K562 (cell line): ENCODE measurements around the gene PRPF6. TPM values are rescaled to one million over a fixed set of nuclear protein-coding genes. Genes with fewer than 3 reads are reported as not detected.
A peak's percentile ranks its signal among the peaks of the same experiment; 100 is the strongest.

ENCODE experiments used
- ATAC-seq: fragments of 200-7000 bp; cut with Tn5 transposase; 3 replicates; pipeline ENCODE4 v1.9.1; 2020; ENCODE audit warnings: moderate library complexity
- BruUV-seq: library from RNA; stranded (reverse); fragments of 400-500 nt; replicated peaks from 2 replicates; lab custom pipeline; 2021; lab: Mats Ljungman, UMichigan
- CTCF ChIA-PET: fragments of 300-600 bp; formaldehyde crosslinking; extraction: SDS; loops from one replicate; lab custom pipeline; 2021; ENCODE audit warnings: low intra/inter-chr PET ratio; lab: Yijun Ruan, JAX
- POLR2A ChIA-PET: fragments of 300-600, 350-650 bp; sonication (Branson Sonifier 250); formaldehyde crosslinking; extraction: SDS; loops from one replicate; lab custom pipeline; 2021; ENCODE audit warnings: antibody characterized with exemption, inconsistent platforms; lab: Yijun Ruan, JAX
- DNase-seq, 4 experiments: peaks; one replicate each; pipeline versions ENCODE4 v3.0.0 to v3.0.0-alpha.2; 2011 to 2018; ENCODE audit warnings: low spot score in 3 of 4, mixed read lengths in 3 of 4; ENCODE audit errors: extremely low read depth in 1 of 4
- FAIRE-seq: peaks from 2 replicates; lab custom pipeline; 2011; peaks lifted over from hg19 to GRCh38; lab: Jason Lieb, UNC
- H2AFZ ChIP-seq: 2 replicates; pipeline ENCODE4 v1.6.0; 2011; ENCODE audit warnings: low read depth, low read length, control low read depth, inconsistent platforms
- H3K27ac ChIP-seq: fragments of 200-600 bp; 3 replicates; pipeline ENCODE4 v1.8.0; 2011; ENCODE audit warnings: low read depth, mild to moderate bottlenecking, control low read depth, inconsistent platforms, low read length, moderate library complexity, mixed read lengths; ENCODE audit errors: extremely low read depth
- H3K27me3 ChIP-seq, 2 experiments: fragments of 300-600 bp in 1 of 2; 2 replicates in 1 of 2; 3 replicates in 1 of 2; pipeline versions ENCODE4 v1.6.0 to v1.8.0; 2011; ENCODE audit warnings: inconsistent platforms in 2 of 2, low read length in 2 of 2, mild to moderate bottlenecking in 1 of 2, mixed read lengths in 1 of 2, moderate library complexity in 1 of 2; ENCODE audit not compliant: control insufficient read depth in 2 of 2, insufficient read depth in 2 of 2
- H3K36me3 ChIP-seq: fragments of 300-600 bp; 3 replicates; pipeline ENCODE4 v1.8.0; 2011; ENCODE audit warnings: mild to moderate bottlenecking, low read length, inconsistent platforms; ENCODE audit not compliant: control insufficient read depth, insufficient read depth
- H3K4me1 ChIP-seq, 2 experiments: fragments of 200-600 bp in 1 of 2; replicated peaks in 1 of 2; 2 replicates in 1 of 2; 3 replicates in 1 of 2; pipeline versions ENCODE4 v1.5.1 to v1.8.0; 2011; ENCODE audit warnings: inconsistent platforms in 2 of 2, low read length in 2 of 2, mild to moderate bottlenecking in 1 of 2, mixed read lengths in 1 of 2, moderate library complexity in 1 of 2; ENCODE audit not compliant: control insufficient read depth in 2 of 2, insufficient read depth in 2 of 2
- H3K4me2 ChIP-seq: 2 replicates; pipeline ENCODE4 v1.6.1; 2011; ENCODE audit warnings: low read length, control low read depth, inconsistent platforms, mixed read lengths; ENCODE audit not compliant: insufficient read depth
- H3K4me3 ChIP-seq: fragments of 200-600 bp; sonication (generic), shearing (Covaris generic); 2 replicates; pipeline ENCODE4 v1.5.1; 2016; ENCODE audit warnings: control low read depth, inconsistent platforms
- H3K79me2 ChIP-seq: fragments of 200-600 bp; 3 replicates; pipeline ENCODE4 v1.8.0; 2011; ENCODE audit warnings: low read length, inconsistent platforms; ENCODE audit not compliant: control insufficient read depth, insufficient read depth
- H3K9ac ChIP-seq, 2 experiments: 2 replicates each; pipeline versions ENCODE4 v1.6.0 to v1.6.1; 2011; ENCODE audit warnings: low read depth in 2 of 2, low read length in 2 of 2, control low read depth in 1 of 2, inconsistent platforms in 1 of 2, mild to moderate bottlenecking in 1 of 2, mixed read lengths in 1 of 2; ENCODE audit not compliant: insufficient read depth in 1 of 2
- H3K9me1 ChIP-seq: one replicate; pipeline ENCODE4 v1.6.0; 2011; ENCODE audit warnings: inconsistent platforms, mild to moderate bottlenecking, low read length, moderate library complexity; ENCODE audit not compliant: control insufficient read depth, insufficient read depth
- H3K9me3 ChIP-seq: replicated peaks from 2 replicates; pipeline ENCODE4 v1.5.1; 2011; ENCODE audit warnings: low read depth, low read length, inconsistent platforms; ENCODE audit not compliant: control insufficient read depth, insufficient read depth
- H4K20me1 ChIP-seq: replicated peaks from 2 replicates; pipeline ENCODE4 v1.6.1; 2011; ENCODE audit warnings: low read length, inconsistent platforms, mixed read lengths; ENCODE audit not compliant: control insufficient read depth, insufficient read depth
- BCOR ChIP-seq: fragments of 450-650 bp; IDR thresholded peaks from 2 replicates; pipeline ENCODE4 v1.6.1; 2016
- ETS2 ChIP-seq: IDR thresholded peaks from 2 replicates; pipeline ENCODE4 v1.6.1; 2016; ENCODE audit warnings: borderline replicate concordance, missing genetic modification characterization, mild to moderate bottlenecking, moderate library complexity, missing compliant biosample characterization; ENCODE audit not compliant: poor library complexity, severe bottlenecking
- EWSR1 ChIP-seq: fragments of 450-650 bp; IDR thresholded peaks from 2 replicates; pipeline ENCODE4 v1.6.1; 2018; ENCODE audit warnings: borderline replicate concordance, mild to moderate bottlenecking, low read depth, moderate library complexity; ENCODE audit not compliant: partially characterized antibody
- GABPA ChIP-seq: fragments of 200-800 bp; sonication (Bioruptor generic); conservative IDR thresholded peaks from 2 replicates; pipeline ENCODE4 v1.6.1; 2016; ENCODE audit warnings: low read depth, missing genetic modification characterization, missing compliant biosample characterization
- HOXB6 ChIP-seq: fragments of 250-450 bp; sonication (Bioruptor Pico); IDR thresholded peaks from 2 replicates; pipeline ENCODE4 v1.5.1; 2022; ENCODE audit warnings: mild to moderate bottlenecking, borderline replicate concordance
- NR4A1 ChIP-seq, 2 experiments: fragments of 250-450 bp in 1 of 2; fragments of 450-650 bp in 1 of 2; sonication (Bioruptor Pico) in 1 of 2; IDR thresholded peaks; 2 replicates each; pipeline versions ENCODE4 v1.4.0 to v1.6.1; 2016 to 2020; ENCODE audit warnings: mild to moderate bottlenecking in 2 of 2, missing compliant biosample characterization in 1 of 2, missing genetic modification characterization in 1 of 2, moderate library complexity in 1 of 2
- NRF1 ChIP-seq, 2 experiments: fragments of 450-650 bp; IDR thresholded peaks in 1 of 2; conservative IDR thresholded peaks in 1 of 2; 2 replicates each; pipeline ENCODE4 v1.6.1; 2014; ENCODE audit warnings: mild to moderate bottlenecking in 2 of 2
- NUFIP1 ChIP-seq: fragments of 450-650 bp; IDR thresholded peaks from 2 replicates; pipeline ENCODE4 v1.6.1; 2018; ENCODE audit not compliant: partially characterized antibody
- SRF ChIP-seq, 2 experiments: fragments of 250-450, 450-650 bp in 1 of 2; sonication (Bioruptor Pico) in 1 of 2; sonication (generic) in 1 of 2; formaldehyde crosslinking; IDR thresholded peaks; 2 replicates each; pipeline versions ENCODE4 v1.5.0 to v1.5.1; 2020 to 2022; ENCODE audit warnings: mild to moderate bottlenecking in 1 of 2, missing genetic modification reagents in 1 of 2
- YBX1 ChIP-seq: fragments of 450-650 bp; IDR thresholded peaks from 2 replicates; pipeline ENCODE4 v1.7.1; 2016; ENCODE audit warnings: mild to moderate bottlenecking
- ZBTB1 ChIP-seq: sonication (generic); formaldehyde crosslinking; IDR thresholded peaks from 2 replicates; pipeline ENCODE4 v1.8.1; 2023; ENCODE audit warnings: missing genetic modification reagents, low read depth, mild to moderate bottlenecking, borderline replicate concordance
- WGBS: fragments of 100-300 bp; shearing (Covaris generic); methylation state at CpG from one replicate; pipeline ENCODE4 v1.1.6; 2016; ENCODE audit warnings: low coverage, mixed read lengths; ENCODE audit not compliant: insufficient coverage; ENCODE audit errors: missing lambda C conversion rate; 5-methylcytosine and 5-hydroxymethylcytosine counted together
- in situ Hi-C: fragments of 300-500 bp; cut with MboI; formaldehyde crosslinking; loops from 4 replicates; pipeline ENCODE4 v1.15.0; 2018; ENCODE audit warnings: inconsistent platforms, mixed read lengths
- intact Hi-C: fragments of 100-400 bp; cut with micrococcal nuclease; formaldehyde crosslinking; loops from 2 replicates; pipeline ENCODE4 v1.14.2; 2022
- polyA plus RNA-seq, 8 experiments: library from polyadenylated mRNA; depleted of rRNA in 4 of 8; stranded (reverse) in 5 of 8; unstranded in 3 of 8; fragments of >200 nt; fragmentation: Nextera tagmentation in 2 of 8; fragmentation: Illumina TruSeq in 1 of 8; extraction: Ambion mirVana in 2 of 8; extraction: Trizol in 1 of 8; gene quantifications; 2 replicates each; pipeline versions ENCODE4 v1.2.1 to v1.2.3, GENCODE V29; 2011 to 2014; ENCODE audit warnings: inconsistent platforms in 1 of 8, missing spikeins in 1 of 8
- total RNA-seq, 7 experiments: library from RNA; depleted of rRNA in 6 of 7; stranded (reverse); fragments of >200 nt in 6 of 7; fragmentation: Illumina TruSeq in 2 of 7; extraction: Trizol in 2 of 7; gene quantifications; 2 replicates each; pipeline versions ENCODE4 v1.2.1 to v1.2.3, GENCODE V29; 2011 to 2021; ENCODE audit warnings: low replicate concordance in 1 of 7

PRPF6 gene
- total and polyA plus RNA-seq, 9 of the 15 experiments (the other 6 are each of a cell fraction or from before 2014, with no cell fraction given), result 4.2 to 83.2 (median 59.9) TPM

DNA sequence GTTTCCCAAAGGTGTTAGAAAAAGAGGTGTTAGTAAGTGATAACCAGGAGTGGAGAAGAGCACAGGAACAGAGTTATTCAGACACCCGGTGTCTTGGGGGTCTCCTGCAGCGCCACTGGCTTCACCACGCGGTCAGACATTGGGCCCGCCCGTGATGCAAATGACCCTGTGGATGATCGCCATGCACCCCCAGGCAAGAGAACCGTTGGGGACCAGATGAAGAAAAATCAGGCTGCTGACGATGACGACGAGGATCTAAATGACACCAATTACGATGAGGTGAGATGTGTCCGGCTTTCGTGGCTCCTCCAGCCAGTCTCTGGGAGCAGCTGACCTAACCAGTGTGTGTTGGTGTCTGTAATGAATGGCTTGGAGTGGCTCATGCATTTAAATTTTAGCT is 2.0 kb downstream of the PRPF6 start:
- DNase-seq (no peak), ATAC-seq (no peak), FAIRE-seq (no peak)
- 94% methylated on average over 13 of the region's 14 CpGs for WGBS
- TSS peak; percentile 61 for BruUV-seq
- Histone ChIP-seq H3K4me3 (no peak overlapping the region), H3K4me1 (peaks cover 16 to 33% of the 10 kb centered on the region in 2 experiments), H3K4me2 (no peak overlapping the region), H3K79me2 (peaks cover 34% of the 10 kb centered on the region), H4K20me1 (no peaks in the 10 kb centered on the region), H3K27ac (no peak overlapping the region), H3K36me3 (peaks cover 51% of the 10 kb centered on the region), H3K9me3 (no peaks in the 10 kb centered on the region), H3K9me1 (no peaks in the 10 kb centered on the region), H2AFZ (no peak overlapping the region), H3K9ac (peak overlapping the region in 1 of 2 experiments; percentile 43; a peak in 1 of 4 replicates), H3K27me3 (no peaks in the 10 kb centered on the region)
- intact Hi-C loops, result no loop called here
- TF ChIP-seq NR4A1 (CRISPR knock-in tag; IDR thresholded peaks at IDR 0.05), result no peak
- no peak for TF ChIP-seq NR4A1 (tag; IDR thresholded peaks at IDR 0.05)
- no peak for TF ChIP-seq NUFIP1
- no peak for TF ChIP-seq NRF1 (conservative IDR thresholded peaks at IDR 0.05 in 1 of 2, IDR thresholded peaks at IDR 0.05 in 1 of 2)
- no peak for TF ChIP-seq BCOR
- TF ChIP-seq HOXB6, result no peak
- TF ChIP-seq ZBTB1 (CRISPR knock-in tag), result no peak
- TF ChIP-seq YBX1, result no peak
- TF ChIP-seq GABPA (tag), result no peak
- no peak for TF ChIP-seq EWSR1
- no peak for TF ChIP-seq SRF (CRISPR knock-in tag; IDR thresholded peaks at IDR 0.05)
- TF ChIP-seq ETS2, result no peak
- in situ Hi-C loops, result no loop called here
- ChIA-PET CTCF (no interaction called here), POLR2A (interaction anchor here (0.5 to 1.1 kb wide), 3 partner anchors 18 to 454 kb away, joined by 3 read pairs; partner anchors contain the start of gene GMEB2)
